ENCODE measurements around the gene THBD.

Gene THBD

GRCh38 chr20:23094927-23095326, 45.5 kb upstream of the THBD start:
- Histone ChIP-seq H3F3A (ENCODE audit: insufficient read depth, low read length) (no peaks in the 10 kb centered on the region), H3K4me2 (ENCODE audit: low read length) (no peak overlapping the region), H3K27me3 (ENCODE audit: insufficient read depth, low read length) (no peaks in the 10 kb centered on the region; the same call in 1 of the 2 replicates), H4K20me1 (ENCODE audit: insufficient read depth, low read length) (no peaks in the 10 kb centered on the region), H3K4me1 (ENCODE audit: insufficient read depth, low read length, severe bottlenecking) (no peaks in the 10 kb centered on the region), H3K36me3 (ENCODE audit: insufficient read depth, low read length) (no peaks in the 10 kb centered on the region), H3K9me3 (ENCODE audit: low read length) (no peaks in the 10 kb centered on the region), H3K4me3 (ENCODE audit: low read depth, low read length, poor library complexity, severe bottlenecking) (no peak overlapping the region), H2AFZ (ENCODE audit: low read length) (no peak overlapping the region), H3K27ac (ENCODE audit: low read depth, low read length, poor library complexity, severe bottlenecking) (no peak overlapping the region), H3K9me2 (ENCODE audit: low read depth, low read length) (no peaks in the 10 kb centered on the region), H3K9ac (ENCODE audit: low read length) (no peak overlapping the region), H3K79me2 (ENCODE audit: insufficient read depth, low read length) (no peaks in the 10 kb centered on the region)
- no peak for TF ChIP-seq EZH2 (IDR thresholded peaks at IDR 0.05; ENCODE audit: borderline replicate concordance, low read length)

- H3K79me2 ChIP-seq (ENCODE audit: insufficient read depth, low read length): no peaks in the 10 kb centered on the region
- H3K9ac ChIP-seq (ENCODE audit: low read length): no peak overlapping the region
- H3F3A ChIP-seq (ENCODE audit: insufficient read depth, low read length): no peaks in the 10 kb centered on the region
- H3K27ac ChIP-seq (ENCODE audit: low read depth, low read length, poor library complexity, severe bottlenecking): no peak overlapping the region
- H3K27me3 ChIP-seq (ENCODE audit: insufficient read depth, low read length): no peaks in the 10 kb centered on the region; the same call in 1 of the 2 replicates
- no peak overlapping the region for H3K4me2 ChIP-seq (ENCODE audit: low read length)
- no peaks in the 10 kb centered on the region for H3K4me1 ChIP-seq (ENCODE audit: insufficient read depth, low read length, severe bottlenecking)
- H3K9me2 ChIP-seq (ENCODE audit: low read depth, low read length): no peaks in the 10 kb centered on the region
- no peaks in the 10 kb centered on the region for H3K36me3 ChIP-seq (ENCODE audit: insufficient read depth, low read length)
- H3K9me3 ChIP-seq (ENCODE audit: low read length): no peaks in the 10 kb centered on the region
- H3K4me3 ChIP-seq (ENCODE audit: low read depth, low read length, poor library complexity, severe bottlenecking): no peak overlapping the region
- TF ChIP-seq CTCF (IDR thresholded peaks at IDR 0.05; ENCODE audit: low read length) (no peak), EZH2 (IDR thresholded peaks at IDR 0.05; ENCODE audit: borderline replicate concordance, low read length) (no peak)
- no peak overlapping the region for H2AFZ ChIP-seq (ENCODE audit: low read length)
- no peaks in the 10 kb centered on the region for H4K20me1 ChIP-seq (ENCODE audit: insufficient read depth, low read length)
Measured at GRCh38 chr20:23094213-23094896, 44.9 kb upstream of the THBD start.

- no peaks in the 10 kb centered on the region for H3K79me2 ChIP-seq (ENCODE audit: insufficient read depth, low read length)
- H3K4me2 ChIP-seq (ENCODE audit: low read length): no peak overlapping the region
- H3F3A ChIP-seq (ENCODE audit: insufficient read depth, low read length): no peaks in the 10 kb centered on the region
- no peaks in the 10 kb centered on the region for H3K9me2 ChIP-seq (ENCODE audit: low read depth, low read length)
- no peak overlapping the region for H3K27ac ChIP-seq (ENCODE audit: low read depth, low read length, poor library complexity, severe bottlenecking)
- H3K4me3 ChIP-seq (ENCODE audit: low read depth, low read length, poor library complexity, severe bottlenecking): no peak overlapping the region
- H3K4me1 ChIP-seq (ENCODE audit: insufficient read depth, low read length, severe bottlenecking): no peaks in the 10 kb centered on the region
- H3K9me3 ChIP-seq (ENCODE audit: low read length): no peaks in the 10 kb centered on the region
- H2AFZ ChIP-seq (ENCODE audit: low read length): no peak overlapping the region
- H3K9ac ChIP-seq (ENCODE audit: low read length): no peak overlapping the region
- no peaks in the 10 kb centered on the region; the same call in 1 of the 2 replicates for H3K27me3 ChIP-seq (ENCODE audit: insufficient read depth, low read length)
- TF ChIP-seq CTCF (IDR thresholded peaks at IDR 0.05; ENCODE audit: low read length) (no peak), EZH2 (IDR thresholded peaks at IDR 0.05; ENCODE audit: borderline replicate concordance, low read length) (no peak)
- no peaks in the 10 kb centered on the region for H3K36me3 ChIP-seq (ENCODE audit: insufficient read depth, low read length)
- no peaks in the 10 kb centered on the region for H4K20me1 ChIP-seq (ENCODE audit: insufficient read depth, low read length)
Measured at GRCh38 chr20:23093613-23094012, 44.1 kb upstream of the THBD start.
